Panc1 (cell line): ENCODE results near the gene ATCAY. TPM values are rescaled to one million over a fixed set of nuclear protein-coding genes. Genes with fewer than 3 reads are reported as not detected.
"Not testable (repeated sequence)": the region's sequence is repeated elsewhere in the genome, so short reads cannot be mapped to it uniquely, and the experiment has no call there.

ENCODE experiments used
- ATAC-seq: fragments of 200-7000 bp; cut with Tn5 transposase; 2 replicates; pipeline ENCODE4 v1.9.1; 2020; ENCODE audit warnings: mild to moderate bottlenecking, moderate library complexity
- BruUV-seq: library from RNA; stranded (reverse); fragments of 400-500 nt; replicated peaks from 2 replicates; lab custom pipeline; 2021; lab: Mats Ljungman, UMichigan
- CTCF ChIA-PET: fragments of 300-600 bp; sonication (Branson Sonifier 250); formaldehyde crosslinking; loops from one replicate; lab custom pipeline; 2022; ENCODE audit warnings: antibody characterized with exemption; lab: Charles Lee
- POLR2A ChIA-PET: fragments of 300-600 bp; sonication (Branson Sonifier 250); formaldehyde crosslinking; loops from one replicate; lab custom pipeline; 2022; ENCODE audit warnings: antibody characterized with exemption; lab: Charles Lee
- DNase-seq: peaks from one replicate; pipeline ENCODE4 v3.0.0-alpha.2; 2010; ENCODE audit warnings: low read depth, low spot score
- H3K27ac ChIP-seq: 2 replicates; pipeline ENCODE4 v1.5.1; 2011; ENCODE audit warnings: mild to moderate bottlenecking, low read length, inconsistent platforms
- H3K27me3 ChIP-seq: fragments of 200-500 bp; sonication (Bioruptor generic); 2 replicates; pipeline ENCODE4 v1.6.0; 2014; ENCODE audit warnings: low read length, inconsistent platforms; ENCODE audit not compliant: control insufficient read depth, insufficient read depth
- H3K36me3 ChIP-seq: fragments of 200-500 bp; sonication (Bioruptor generic); 2 replicates; pipeline ENCODE4 v1.5.1; 2014; ENCODE audit warnings: inconsistent platforms, mild to moderate bottlenecking, low read length, moderate library complexity; ENCODE audit not compliant: control insufficient read depth, insufficient read depth
- H3K4me1 ChIP-seq: 2 replicates; pipeline ENCODE4 v1.5.1; 2011; ENCODE audit warnings: inconsistent platforms, mild to moderate bottlenecking, low read length, moderate library complexity; ENCODE audit not compliant: control insufficient read depth, insufficient read depth
- H3K4me3 ChIP-seq, 2 experiments: 2 replicates each; pipeline ENCODE4 v1.5.1; 2011 to 2012; ENCODE audit warnings: low read depth in 2 of 2, low read length in 2 of 2, mild to moderate bottlenecking in 2 of 2, inconsistent platforms in 1 of 2, moderate library complexity in 1 of 2
- H3K9me3 ChIP-seq: fragments of 200-500 bp; sonication (Bioruptor generic); 2 replicates; pipeline ENCODE4 v1.5.1; 2014; ENCODE audit warnings: low read depth, mild to moderate bottlenecking, inconsistent platforms, low read length, moderate library complexity; ENCODE audit not compliant: control insufficient read depth, insufficient read depth
- POLR2AphosphoS5 ChIP-seq: IDR thresholded peaks from 2 replicates; pipeline ENCODE4 v1.6.1; 2012; ENCODE audit warnings: mild to moderate bottlenecking, low read depth, low read length, moderate library complexity
- SIN3A ChIP-seq: IDR thresholded peaks from 2 replicates; pipeline ENCODE4 v1.6.1; 2012; ENCODE audit warnings: low read depth, mild to moderate bottlenecking, low read length, moderate library complexity, borderline replicate concordance; ENCODE audit not compliant: insufficient read depth
- TCF7L2 ChIP-seq: IDR thresholded peaks from 2 replicates; pipeline ENCODE4 v1.6.1; 2011; ENCODE audit warnings: mild to moderate bottlenecking, low read depth, low read length, inconsistent platforms
- in situ Hi-C: cut with HindIII; loops from 2 replicates; pipeline ENCODE4 v1.10.0; 2016; ENCODE audit warnings: low sequenced_read_pairs, low pct_unique_long_range_greater_than_20kb
- intact Hi-C: fragments of 100-400 bp; cut with micrococcal nuclease; formaldehyde crosslinking; loops from one replicate; pipeline ENCODE4 v1.10.0; 2022; ENCODE audit not compliant: unreplicated experiment
- total RNA-seq: library from RNA; stranded (reverse); gene quantifications from one replicate; pipeline ENCODE4 v1.2.1, GENCODE V29; 2021; ENCODE audit not compliant: unreplicated experiment
- TF ChIP-seq, protein P1 (sequence below): fragments of 450-650 bp; IDR thresholded peaks from 2 replicates; pipeline ENCODE4 v1.5.1; 2017; ENCODE audit warnings: mild to moderate bottlenecking
- TF ChIP-seq, protein P2 (sequence below), 2 experiments: IDR thresholded peaks; 2 replicates each; pipeline ENCODE4 v1.6.1; 2011 to 2012; ENCODE audit warnings: low read depth in 2 of 2, control low read depth in 1 of 2, low read length in 1 of 2, mild to moderate bottlenecking in 1 of 2, moderate library complexity in 1 of 2; ENCODE audit not compliant: insufficient read depth in 1 of 2

ATCAY gene
- total RNA-seq, 1 experiment from 2014 or later = 0.15 TPM

GRCh38 chr19:3873151-3873550 lies 7.3 kb upstream of the ATCAY start:
- Histone ChIP-seq H3K36me3 (no peaks in the 10 kb centered on the region), H3K27me3 (no peaks in the 10 kb centered on the region), H3K9me3 (no peaks in the 10 kb centered on the region), H3K27ac (no peak overlapping the region), H3K4me1 (no peaks in the 10 kb centered on the region), H3K4me3 (no peak overlapping the region)
- ATAC-seq = no peak
- ChIA-PET POLR2A (no interaction called here), CTCF (no interaction called here)
- in situ Hi-C loops (no loop called here), intact Hi-C loops (no loop called here)
- TF ChIP-seq, protein P1, sequence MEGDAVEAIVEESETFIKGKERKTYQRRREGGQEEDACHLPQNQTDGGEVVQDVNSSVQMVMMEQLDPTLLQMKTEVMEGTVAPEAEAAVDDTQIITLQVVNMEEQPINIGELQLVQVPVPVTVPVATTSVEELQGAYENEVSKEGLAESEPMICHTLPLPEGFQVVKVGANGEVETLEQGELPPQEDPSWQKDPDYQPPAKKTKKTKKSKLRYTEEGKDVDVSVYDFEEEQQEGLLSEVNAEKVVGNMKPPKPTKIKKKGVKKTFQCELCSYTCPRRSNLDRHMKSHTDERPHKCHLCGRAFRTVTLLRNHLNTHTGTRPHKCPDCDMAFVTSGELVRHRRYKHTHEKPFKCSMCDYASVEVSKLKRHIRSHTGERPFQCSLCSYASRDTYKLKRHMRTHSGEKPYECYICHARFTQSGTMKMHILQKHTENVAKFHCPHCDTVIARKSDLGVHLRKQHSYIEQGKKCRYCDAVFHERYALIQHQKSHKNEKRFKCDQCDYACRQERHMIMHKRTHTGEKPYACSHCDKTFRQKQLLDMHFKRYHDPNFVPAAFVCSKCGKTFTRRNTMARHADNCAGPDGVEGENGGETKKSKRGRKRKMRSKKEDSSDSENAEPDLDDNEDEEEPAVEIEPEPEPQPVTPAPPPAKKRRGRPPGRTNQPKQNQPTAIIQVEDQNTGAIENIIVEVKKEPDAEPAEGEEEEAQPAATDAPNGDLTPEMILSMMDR = no peak
- TF ChIP-seq POLR2AphosphoS5 (no peak), SIN3A (no peak), TCF7L2 (no peak)
- TF ChIP-seq, protein P2, sequence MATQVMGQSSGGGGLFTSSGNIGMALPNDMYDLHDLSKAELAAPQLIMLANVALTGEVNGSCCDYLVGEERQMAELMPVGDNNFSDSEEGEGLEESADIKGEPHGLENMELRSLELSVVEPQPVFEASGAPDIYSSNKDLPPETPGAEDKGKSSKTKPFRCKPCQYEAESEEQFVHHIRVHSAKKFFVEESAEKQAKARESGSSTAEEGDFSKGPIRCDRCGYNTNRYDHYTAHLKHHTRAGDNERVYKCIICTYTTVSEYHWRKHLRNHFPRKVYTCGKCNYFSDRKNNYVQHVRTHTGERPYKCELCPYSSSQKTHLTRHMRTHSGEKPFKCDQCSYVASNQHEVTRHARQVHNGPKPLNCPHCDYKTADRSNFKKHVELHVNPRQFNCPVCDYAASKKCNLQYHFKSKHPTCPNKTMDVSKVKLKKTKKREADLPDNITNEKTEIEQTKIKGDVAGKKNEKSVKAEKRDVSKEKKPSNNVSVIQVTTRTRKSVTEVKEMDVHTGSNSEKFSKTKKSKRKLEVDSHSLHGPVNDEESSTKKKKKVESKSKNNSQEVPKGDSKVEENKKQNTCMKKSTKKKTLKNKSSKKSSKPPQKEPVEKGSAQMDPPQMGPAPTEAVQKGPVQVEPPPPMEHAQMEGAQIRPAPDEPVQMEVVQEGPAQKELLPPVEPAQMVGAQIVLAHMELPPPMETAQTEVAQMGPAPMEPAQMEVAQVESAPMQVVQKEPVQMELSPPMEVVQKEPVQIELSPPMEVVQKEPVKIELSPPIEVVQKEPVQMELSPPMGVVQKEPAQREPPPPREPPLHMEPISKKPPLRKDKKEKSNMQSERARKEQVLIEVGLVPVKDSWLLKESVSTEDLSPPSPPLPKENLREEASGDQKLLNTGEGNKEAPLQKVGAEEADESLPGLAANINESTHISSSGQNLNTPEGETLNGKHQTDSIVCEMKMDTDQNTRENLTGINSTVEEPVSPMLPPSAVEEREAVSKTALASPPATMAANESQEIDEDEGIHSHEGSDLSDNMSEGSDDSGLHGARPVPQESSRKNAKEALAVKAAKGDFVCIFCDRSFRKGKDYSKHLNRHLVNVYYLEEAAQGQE (IDR thresholded peaks at IDR 0.05; ENCODE audit: insufficient read depth in 1 of 2, low read depth in 2 of 2, low read length in 1 of 2) = no peak
- no TSS peak for BruUV-seq
- no peak for DNase-seq

DNA sequence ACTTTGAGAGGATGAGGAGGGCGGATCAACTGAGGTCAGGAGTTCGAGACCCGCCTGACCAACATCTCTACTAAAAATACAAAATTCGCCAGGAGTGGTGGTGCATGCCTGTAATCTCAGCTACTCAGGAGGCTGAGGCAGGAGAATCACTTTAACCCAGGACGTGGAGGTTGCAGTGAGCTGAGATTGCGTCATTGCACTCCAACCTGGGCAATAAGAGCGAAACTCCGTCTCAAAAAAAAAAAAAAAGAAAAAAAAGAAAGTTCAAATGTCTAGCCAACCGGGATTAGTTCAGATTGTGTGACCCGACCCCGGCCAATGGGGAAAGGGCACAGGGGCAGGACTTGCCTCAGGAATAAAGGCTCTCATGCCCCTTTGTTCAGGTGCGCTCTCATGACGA lies 5.8 kb upstream of the ATCAY start:
- H3K4me1 ChIP-seq, H3K4me3 ChIP-seq, intact Hi-C loops, BruUV-seq, in situ Hi-C loops, H3K36me3 ChIP-seq, DNase-seq, H3K9me3 ChIP-seq, ATAC-seq, H3K27me3 ChIP-seq, CTCF ChIA-PET, POLR2A ChIA-PET, H3K27ac ChIP-seq: not testable (repeated sequence)

- no peak overlapping the region for H3K4me3 ChIP-seq
- H3K27ac ChIP-seq = no peak overlapping the region
- ATAC-seq = no peak
- H3K27me3 ChIP-seq = no peaks in the 10 kb centered on the region
- no peaks in the 10 kb centered on the region for H3K36me3 ChIP-seq
- TF ChIP-seq, protein P2 (IDR thresholded peaks at IDR 0.05; ENCODE audit: insufficient read depth in 1 of 2, low read depth in 2 of 2, low read length in 1 of 2) = no peak
- TF ChIP-seq SIN3A = no peak
- TF ChIP-seq, protein P1 = no peak; the same call in 1 of the 2 replicates
- TF ChIP-seq POLR2AphosphoS5 = no peak
- no peak for TF ChIP-seq TCF7L2
- BruUV-seq = no TSS peak
- ChIA-PET POLR2A (no interaction called here), CTCF (no interaction called here)
- H3K9me3 ChIP-seq = no peaks in the 10 kb centered on the region
- in situ Hi-C loops (no loop called here), intact Hi-C loops (no loop called here)
- no peaks in the 10 kb centered on the region for H3K4me1 ChIP-seq
- DNase-seq = no peak
These were observed 829 bp upstream of the ATCAY start for GRCh38 chr19:3879656-3880055.
